ENCODE measurements around the gene ZAR1L. TPM values are rescaled to one million over a fixed set of nuclear protein-coding genes. Genes with fewer than 3 reads are reported as not detected.

The ZAR1L gene
- total and polyA plus RNA-seq, 2 of the 4 experiments (the other 2 are of a cell fraction): not detected

DNA sequence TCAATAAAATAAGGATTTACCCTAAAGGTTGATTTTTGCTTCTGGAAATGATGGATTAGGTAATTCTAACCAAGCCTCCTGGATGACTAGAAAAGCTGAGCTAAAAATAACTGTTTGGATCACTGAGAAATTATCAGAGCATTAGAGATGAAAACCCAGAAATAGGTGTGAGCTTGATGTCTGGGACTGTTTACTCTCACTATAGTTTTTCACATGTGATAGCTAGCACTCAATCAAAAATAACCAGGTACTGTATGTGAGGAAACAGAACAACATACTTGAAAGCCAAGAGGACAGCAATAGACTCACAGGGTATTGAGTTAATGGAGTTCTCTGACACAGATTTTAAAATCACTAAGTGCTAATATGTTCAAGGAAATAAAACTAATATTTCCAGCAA, 9.5 kb downstream of the ZAR1L start:
- Histone ChIP-seq H3K4me1 (ENCODE audit: control insufficient read depth, insufficient read depth, low read length) (peaks cover 5% of the 10 kb centered on the region), H3K79me1 (ENCODE audit: low read depth in 1 of 2, low read length in 2 of 2) (no peaks in the 10 kb centered on the region), H3K14ac (replicated peaks; ENCODE audit: low read depth, low read length) (no peak overlapping the region), H3K9ac (ENCODE audit: low read depth, low read length) (no peak overlapping the region), H3K4ac (ENCODE audit: low read depth, low read length) (no peak overlapping the region), H3K27ac (ENCODE audit: insufficient read depth, low read length) (no peak overlapping the region), H3K9me3 (ENCODE audit: control insufficient read depth, insufficient read depth, low read length) (no peaks in the 10 kb centered on the region), H2BK15ac (ENCODE audit: low read depth, low read length) (no peak overlapping the region), H2BK5ac (ENCODE audit: low read depth, low read length, poor library complexity, severe bottlenecking) (no peak overlapping the region), H3K56ac (ENCODE audit: extremely low read depth, insufficient read depth, low read length) (no peak overlapping the region), H2AK5ac (ENCODE audit: low read depth, low read length) (no peak overlapping the region), H4K91ac (ENCODE audit: insufficient read depth, low read depth, low read length) (no peak overlapping the region), H3K23ac (ENCODE audit: low read depth, low read length) (no peak overlapping the region), H3K18ac (ENCODE audit: low read depth, low read length) (no peak overlapping the region), H4K5ac (ENCODE audit: low read depth, low read length) (no peak overlapping the region), H3K9me1 (ENCODE audit: insufficient read depth, low read length) (0 out of 2 replicates have a peak, but pooled peaks cover 2% of the 10 kb centered on the region), H3K4me3 (ENCODE audit: insufficient read depth, low read depth, low read length) (no peak overlapping the region), H3K36me3 (ENCODE audit: control insufficient read depth, insufficient read depth, low read length) (no peaks in the 10 kb centered on the region), H2BK20ac (ENCODE audit: low read depth, low read length) (no peak overlapping the region), H3K27me3 (ENCODE audit: control insufficient read depth, insufficient read depth, low read length) (no peaks in the 10 kb centered on the region), H4K8ac (ENCODE audit: low read depth in 2 of 2, low read length in 2 of 2) (no peak overlapping the region), H2AK9ac (replicated peaks; ENCODE audit: low read depth, low read length, poor library complexity) (no peak overlapping the region), H4K20me1 (ENCODE audit: insufficient read depth, low read length) (no peaks in the 10 kb centered on the region), H2AFZ (replicated peaks; ENCODE audit: low read length, poor library complexity) (no peak overlapping the region), H2BK120ac (ENCODE audit: low read depth, low read length) (no peak overlapping the region), H3K4me2 (ENCODE audit: low read depth, low read length) (no peak overlapping the region)
- no TSS peak for BruUV-seq (replicated peaks)
- POLR2A ChIA-PET (ENCODE audit: unreplicated experiment): no interaction called here
- CTCF ChIA-PET: interaction anchor here (1.1 to 1.2 kb wide), 2 partner anchors 59 to 359 kb away, joined by 4 read pairs; no protein-coding TSS in a partner anchor
- DNase-seq: no peak
- ATAC-seq (ENCODE audit: low read depth): no peak
- dilution Hi-C loops (cut with HindIII; ENCODE audit: low sequenced_read_pairs, unreplicated experiment) (no loop called here), intact Hi-C loops (cut with micrococcal nuclease) (loop anchor here (5.0 kb wide), 1 partner anchor 143 kb away; no protein-coding TSS in a partner anchor), in situ Hi-C loops (cut with MboI; ENCODE audit: low sequenced_read_pairs) (no loop called here)
- TF ChIP-seq RAD21 (IDR thresholded peaks at IDR 0.05; ENCODE audit: low read length) (no peak), CHD1 (IDR thresholded peaks at IDR 0.05; ENCODE audit: low read depth, low read length) (no peak), SMC3 (IDR thresholded peaks at IDR 0.05; ENCODE audit: low read depth, low read length) (no peak), NFE2L2 (IDR thresholded peaks at IDR 0.05; ENCODE audit: low read depth, low read length) (no peak), MXI1 (IDR thresholded peaks at IDR 0.05; ENCODE audit: borderline replicate concordance, low read depth, low read length) (no peak), MAFK (IDR thresholded peaks at IDR 0.05; ENCODE audit: low read depth, low read length) (no peak), RCOR1 (IDR thresholded peaks at IDR 0.05; ENCODE audit: insufficient replicate concordance, low read length) (no peak), RFX5 (IDR thresholded peaks at IDR 0.05; ENCODE audit: low read depth, low read length) (no peak), MAZ (IDR thresholded peaks at IDR 0.05; ENCODE audit: borderline replicate concordance, low read depth, low read length) (no peak), BHLHE40 (IDR thresholded peaks at IDR 0.05; ENCODE audit: low read depth, low read length) (no peak), CEBPB (IDR thresholded peaks at IDR 0.05; ENCODE audit: low read depth, low read length) (no peak), FOS (IDR thresholded peaks at IDR 0.05; ENCODE audit: low read depth, low read length) (no peak), POLR2A (IDR thresholded peaks at IDR 0.05; ENCODE audit: low read depth, low read length) (no peak)
- TF ChIP-seq, protein P1, sequence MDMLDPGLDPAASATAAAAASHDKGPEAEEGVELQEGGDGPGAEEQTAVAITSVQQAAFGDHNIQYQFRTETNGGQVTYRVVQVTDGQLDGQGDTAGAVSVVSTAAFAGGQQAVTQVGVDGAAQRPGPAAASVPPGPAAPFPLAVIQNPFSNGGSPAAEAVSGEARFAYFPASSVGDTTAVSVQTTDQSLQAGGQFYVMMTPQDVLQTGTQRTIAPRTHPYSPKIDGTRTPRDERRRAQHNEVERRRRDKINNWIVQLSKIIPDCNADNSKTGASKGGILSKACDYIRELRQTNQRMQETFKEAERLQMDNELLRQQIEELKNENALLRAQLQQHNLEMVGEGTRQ (IDR thresholded peaks at IDR 0.05; ENCODE audit: low read depth, low read length): no peak
- TF ChIP-seq, protein P2, sequence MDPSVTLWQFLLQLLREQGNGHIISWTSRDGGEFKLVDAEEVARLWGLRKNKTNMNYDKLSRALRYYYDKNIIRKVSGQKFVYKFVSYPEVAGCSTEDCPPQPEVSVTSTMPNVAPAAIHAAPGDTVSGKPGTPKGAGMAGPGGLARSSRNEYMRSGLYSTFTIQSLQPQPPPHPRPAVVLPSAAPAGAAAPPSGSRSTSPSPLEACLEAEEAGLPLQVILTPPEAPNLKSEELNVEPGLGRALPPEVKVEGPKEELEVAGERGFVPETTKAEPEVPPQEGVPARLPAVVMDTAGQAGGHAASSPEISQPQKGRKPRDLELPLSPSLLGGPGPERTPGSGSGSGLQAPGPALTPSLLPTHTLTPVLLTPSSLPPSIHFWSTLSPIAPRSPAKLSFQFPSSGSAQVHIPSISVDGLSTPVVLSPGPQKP (IDR thresholded peaks at IDR 0.05; ENCODE audit: borderline replicate concordance, low read depth, low read length): no peak
- TF ChIP-seq, protein P3, sequence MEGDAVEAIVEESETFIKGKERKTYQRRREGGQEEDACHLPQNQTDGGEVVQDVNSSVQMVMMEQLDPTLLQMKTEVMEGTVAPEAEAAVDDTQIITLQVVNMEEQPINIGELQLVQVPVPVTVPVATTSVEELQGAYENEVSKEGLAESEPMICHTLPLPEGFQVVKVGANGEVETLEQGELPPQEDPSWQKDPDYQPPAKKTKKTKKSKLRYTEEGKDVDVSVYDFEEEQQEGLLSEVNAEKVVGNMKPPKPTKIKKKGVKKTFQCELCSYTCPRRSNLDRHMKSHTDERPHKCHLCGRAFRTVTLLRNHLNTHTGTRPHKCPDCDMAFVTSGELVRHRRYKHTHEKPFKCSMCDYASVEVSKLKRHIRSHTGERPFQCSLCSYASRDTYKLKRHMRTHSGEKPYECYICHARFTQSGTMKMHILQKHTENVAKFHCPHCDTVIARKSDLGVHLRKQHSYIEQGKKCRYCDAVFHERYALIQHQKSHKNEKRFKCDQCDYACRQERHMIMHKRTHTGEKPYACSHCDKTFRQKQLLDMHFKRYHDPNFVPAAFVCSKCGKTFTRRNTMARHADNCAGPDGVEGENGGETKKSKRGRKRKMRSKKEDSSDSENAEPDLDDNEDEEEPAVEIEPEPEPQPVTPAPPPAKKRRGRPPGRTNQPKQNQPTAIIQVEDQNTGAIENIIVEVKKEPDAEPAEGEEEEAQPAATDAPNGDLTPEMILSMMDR (conservative IDR thresholded peaks at IDR 0.05; ENCODE audit: low read depth, low read length): no peak
